ENCODE results near the gene RPAIN. TPM values are rescaled to one million over a fixed set of nuclear protein-coding genes. Genes with fewer than 3 reads are reported as not detected.

RPAIN gene
- total and polyA plus RNA-seq, 2 of the 13 experiments (the other 11 are each of a cell fraction or from before 2014, with no cell fraction given), result 42.1 to 58.5 TPM

- peak; percentile 6; the same call in 1 of the 2 replicates for TF ChIP-seq ZMAT3 (CRISPR knock-in tag; conservative IDR thresholded peaks at IDR 0.05)
- peak; percentile 56 for TF ChIP-seq SRY (CRISPR knock-in tag; IDR thresholded peaks at IDR 0.05)
- no peak for TF ChIP-seq ZNF34 (CRISPR knock-in tag; IDR thresholded peaks at IDR 0.05; ENCODE audit: borderline replicate concordance)
- peak; percentile 17 for TF ChIP-seq JARID2 (CRISPR knock-in tag; IDR thresholded peaks at IDR 0.05; ENCODE audit: insufficient replicate concordance)
- TF ChIP-seq FOXM1 (CRISPR knock-in tag; IDR thresholded peaks at IDR 0.05), result no peak
- TF ChIP-seq ZNF142 (CRISPR knock-in tag; IDR thresholded peaks at IDR 0.05), result no peak
- peak; percentile 20; the same call in 1 of the 2 replicates for TF ChIP-seq ZNF773 (CRISPR knock-in tag; IDR thresholded peaks at IDR 0.05; ENCODE audit: borderline replicate concordance)
- peak; percentile 96 for TF ChIP-seq MYC (CRISPR knock-in tag; IDR thresholded peaks at IDR 0.05; ENCODE audit: borderline replicate concordance)
- TF ChIP-seq ZNF367 (CRISPR knock-in tag; IDR thresholded peaks at IDR 0.05; ENCODE audit: borderline replicate concordance), result no peak
- TF ChIP-seq TERF1 (CRISPR knock-in tag; IDR thresholded peaks at IDR 0.05), result no peak
- no peak for TF ChIP-seq NFYB (CRISPR knock-in tag; IDR thresholded peaks at IDR 0.05)
- TF ChIP-seq ZFP36 (IDR thresholded peaks at IDR 0.05; ENCODE audit: borderline replicate concordance, low read depth, low read length, partially characterized antibody), result no peak
- 0 out of 2 replicates have a peak, but pooled peaks have one; percentile 46 for TF ChIP-seq NFKBIZ (CRISPR knock-in tag; IDR thresholded peaks at IDR 0.05)
- no peak for TF ChIP-seq ZNF569 (CRISPR knock-in tag; IDR thresholded peaks at IDR 0.05; ENCODE audit: borderline replicate concordance)
- TF ChIP-seq, protein P1, sequence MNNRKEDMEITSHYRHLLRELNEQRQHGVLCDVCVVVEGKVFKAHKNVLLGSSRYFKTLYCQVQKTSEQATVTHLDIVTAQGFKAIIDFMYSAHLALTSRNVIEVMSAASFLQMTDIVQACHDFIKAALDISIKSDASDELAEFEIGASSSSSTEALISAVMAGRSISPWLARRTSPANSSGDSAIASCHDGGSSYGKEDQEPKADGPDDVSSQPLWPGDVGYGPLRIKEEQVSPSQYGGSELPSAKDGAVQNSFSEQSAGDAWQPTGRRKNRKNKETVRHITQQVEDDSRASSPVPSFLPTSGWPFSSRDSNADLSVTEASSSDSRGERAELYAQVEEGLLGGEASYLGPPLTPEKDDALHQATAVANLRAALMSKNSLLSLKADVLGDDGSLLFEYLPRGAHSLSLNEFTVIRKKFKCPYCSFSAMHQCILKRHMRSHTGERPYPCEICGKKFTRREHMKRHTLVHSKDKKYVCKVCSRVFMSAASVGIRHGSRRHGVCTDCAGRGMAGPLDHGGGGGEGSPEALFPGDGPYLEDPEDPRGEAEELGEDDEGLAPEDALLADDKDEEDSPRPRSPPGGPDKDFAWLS (CRISPR knock-in tag; IDR thresholded peaks at IDR 0.05; ENCODE audit: borderline replicate concordance), result no peak
- peak; percentile 87 for TF ChIP-seq ZNF501 (CRISPR knock-in tag; IDR thresholded peaks at IDR 0.05)
- TF ChIP-seq, protein P2, sequence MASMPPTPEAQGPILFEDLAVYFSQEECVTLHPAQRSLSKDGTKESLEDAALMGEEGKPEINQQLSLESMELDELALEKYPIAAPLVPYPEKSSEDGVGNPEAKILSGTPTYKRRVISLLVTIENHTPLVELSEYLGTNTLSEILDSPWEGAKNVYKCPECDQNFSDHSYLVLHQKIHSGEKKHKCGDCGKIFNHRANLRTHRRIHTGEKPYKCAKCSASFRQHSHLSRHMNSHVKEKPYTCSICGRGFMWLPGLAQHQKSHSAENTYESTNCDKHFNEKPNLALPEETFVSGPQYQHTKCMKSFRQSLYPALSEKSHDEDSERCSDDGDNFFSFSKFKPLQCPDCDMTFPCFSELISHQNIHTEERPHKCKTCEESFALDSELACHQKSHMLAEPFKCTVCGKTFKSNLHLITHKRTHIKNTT (CRISPR knock-in tag; IDR thresholded peaks at IDR 0.05), result no peak
- no peak for TF ChIP-seq RBFOX2 (IDR thresholded peaks at IDR 0.05; ENCODE audit: low read depth, low read length)
- TF ChIP-seq NFATC3 (CRISPR knock-in tag; IDR thresholded peaks at IDR 0.05), result no peak
These were observed at the start of gene RPAIN (continued) for GRCh38 chr17:5419959-5420653.
